NCI-H1436 (cell line): Measurements from ENCODE around the gene SYCE1L.
"Not testable (repeated sequence)": the region's sequence is repeated elsewhere in the genome, so short reads cannot be mapped to it uniquely, and the experiment has no call there.

Source experiments
- DNase-seq: peaks from one replicate; lab custom pipeline; 2025; lab: John Stamatoyannopoulos, UW

Gene SYCE1L

GRCh38 chr16:77206533-77206932 is 7.3 kb downstream of the SYCE1L start:
- DNase-seq: no peak

- DNase-seq: no peak
Measured at GRCh38 chr16:77207030-77207429, 7.8 kb downstream of the SYCE1L start.

GRCh38 chr16:77208382-77208781 is 9.2 kb downstream of the SYCE1L start:
- DNase-seq: no peak

GRCh38 chr16:77211880-77212740 is 12.9 kb downstream of the SYCE1L start:
- peak; percentile 91 for DNase-seq

GRCh38 chr16:77212741-77213541 is 13.7 kb downstream of the SYCE1L start:
- peak; percentile 66 for DNase-seq

- DNase-seq: no peak
Measured at GRCh38 chr16:77213542-77214106, 14.4 kb downstream of the SYCE1L start.

- DNase-seq: no peak
Measured at GRCh38 chr16:77214411-77215138, 15.4 kb downstream of the SYCE1L start.

- no peak for DNase-seq
Measured at GRCh38 chr16:77219437-77219836, 20.2 kb downstream of the SYCE1L start.

GRCh38 chr16:77220427-77220826 is 21.2 kb downstream of the SYCE1L start:
- no peak for DNase-seq

- DNase-seq: no peak
Measured at GRCh38 chr16:77221482-77221881, 22.3 kb downstream of the SYCE1L start.

GRCh38 chr16:77223184-77223583 is 24.0 kb downstream of the SYCE1L start:
- DNase-seq: no peak

- DNase-seq: no peak
Measured at GRCh38 chr16:77225182-77225581, 26.0 kb downstream of the SYCE1L start.

GRCh38 chr16:77227745-77228144 is 28.5 kb downstream of the SYCE1L start:
- DNase-seq: no peak

GRCh38 chr16:77231047-77231446 is 31.8 kb downstream of the SYCE1L start:
- DNase-seq: no peak

GRCh38 chr16:77233799-77234519 is 34.8 kb downstream of the SYCE1L start:
- no peak for DNase-seq

- no peak for DNase-seq
Measured at GRCh38 chr16:77234611-77235010, 35.4 kb downstream of the SYCE1L start.

GRCh38 chr16:77236063-77236511 is 36.9 kb downstream of the SYCE1L start:
- DNase-seq: peak; percentile 86

GRCh38 chr16:77238593-77238992 is 39.4 kb downstream of the SYCE1L start:
- DNase-seq: peak; percentile 34

GRCh38 chr16:77242471-77242870 is 43.3 kb downstream of the SYCE1L start:
- DNase-seq: not testable (repeated sequence)

- no peak for DNase-seq
Measured at GRCh38 chr16:77246150-77246549, 46.9 kb downstream of the SYCE1L start.

GRCh38 chr16:77250400-77250799 is 51.2 kb downstream of the SYCE1L start:
- no peak for DNase-seq
